NB4 (cell line): ENCODE data around the gene DNAJC12.
A peak's percentile ranks its signal among the peaks of the same experiment; 100 is the strongest.
"Not testable (repeated sequence)": the region's sequence is repeated elsewhere in the genome, so short reads cannot be mapped to it uniquely, and the experiment has no call there.

Experiments
- DNase-seq: peaks from one replicate; pipeline ENCODE4 v3.0.0; 2010; ENCODE audit warnings: low read depth
- H3K4me3 ChIP-seq: one replicate; pipeline ENCODE4 v1.5.1; 2011; ENCODE audit warnings: mild to moderate bottlenecking, low read depth, low read length, moderate library complexity
- CTCF ChIP-seq: IDR thresholded peaks from one replicate; pipeline ENCODE4 v1.5.1; 2012; ENCODE audit warnings: low read depth, low read length
- MAX ChIP-seq: IDR thresholded peaks from 2 replicates; pipeline ENCODE4 v1.6.1; 2011; ENCODE audit warnings: low read depth, low read length
- MYC ChIP-seq: IDR thresholded peaks from 2 replicates; pipeline ENCODE4 v1.6.1; 2011; ENCODE audit warnings: low read depth, low read length
- POLR2A ChIP-seq: IDR thresholded peaks from 2 replicates; pipeline ENCODE4 v1.6.1; 2011; ENCODE audit warnings: mild to moderate bottlenecking; ENCODE audit not compliant: insufficient read length; ENCODE audit errors: extremely low read depth

DNAJC12 gene

GRCh38 chr10:67783606-67784294 is 54.2 kb downstream of the DNAJC12 start:
- H3K4me3 ChIP-seq, result no peak overlapping the region
- DNase-seq, result no peak
- TF ChIP-seq POLR2A (no peak), CTCF (no peak), MAX (no peak), MYC (no peak)

- no peak for TF ChIP-seq MAX
- no peak for DNase-seq
- no peak overlapping the region for H3K4me3 ChIP-seq
Measured at GRCh38 chr10:67782530-67782929, 55.5 kb downstream of the DNAJC12 start.

GRCh38 chr10:67780759-67781538 is 57.0 kb downstream of the DNAJC12 start:
- no peak for TF ChIP-seq POLR2A
- no peak for TF ChIP-seq CTCF
- no peak for TF ChIP-seq MYC
- no peak for TF ChIP-seq MAX
- H3K4me3 ChIP-seq, result no peak overlapping the region
- DNase-seq, result no peak

- not testable (repeated sequence) for H3K4me3 ChIP-seq, DNase-seq
Measured at GRCh38 chr10:67780204-67780621, 57.8 kb downstream of the DNAJC12 start.

GRCh38 chr10:67779465-67780203 is 58.4 kb downstream of the DNAJC12 start:
- H3K4me3 ChIP-seq, result no peak overlapping the region
- TF ChIP-seq MYC (no peak), POLR2A (no peak), CTCF (peak; percentile 53), MAX (peak; percentile 62; the same call in 1 of the 2 replicates)
- DNase-seq, result peak; percentile 88

- TF ChIP-seq MAX, result no peak
- TF ChIP-seq MYC, result no peak
- no peak for TF ChIP-seq POLR2A
- no peak for DNase-seq
- H3K4me3 ChIP-seq, result no peak overlapping the region
Measured at GRCh38 chr10:67776371-67776770, 61.6 kb downstream of the DNAJC12 start.

GRCh38 chr10:67775279-67775678 is 62.7 kb downstream of the DNAJC12 start:
- H3K4me3 ChIP-seq, result no peak overlapping the region
- DNase-seq, result no peak
- TF ChIP-seq POLR2A (no peak), MYC (no peak), CTCF (no peak), MAX (no peak)
